Activated CD8-positive, alpha-beta memory T cell treated with anti-CD3 and anti-CD28 coated beads, Interleukin-2, amount 10 ng/mL, durations not matched to agents 7 days and 5 days (primary cell): Measurements from ENCODE around the gene ZNF33B. TPM values are rescaled to one million over a fixed set of nuclear protein-coding genes. Genes with fewer than 3 reads are reported as not detected.
"Not testable (repeated sequence)": the region's sequence is repeated elsewhere in the genome, so short reads cannot be mapped to it uniquely, and the experiment has no call there.

Experiments
- ATAC-seq: fragments of 150-1000 bp; cut with Tn5 transposase; one replicate; pipeline ENCODE4 v1.10.0; 2021; ENCODE audit warnings: moderate library complexity
- CTCF ChIA-PET: fragments of 350-600 bp; sonication (Branson Sonifier 250); formaldehyde crosslinking; loops from one replicate; lab custom pipeline; 2021; ENCODE audit warnings: antibody characterized with exemption; lab: Charles Lee
- DNase-seq: peaks from one replicate; pipeline ENCODE4 v3.0.0-alpha.2; 2020
- H3K27ac Mint-ChIP-seq: one replicate; pipeline ENCODE4 v1.8.0; 2021; ENCODE audit warnings: mild to moderate bottlenecking, mixed read lengths
- H3K27me3 Mint-ChIP-seq: one replicate; pipeline ENCODE4 v1.8.0; 2021; ENCODE audit warnings: mixed read lengths
- H3K36me3 Mint-ChIP-seq: one replicate; pipeline ENCODE4 v1.8.0; 2021; ENCODE audit warnings: mild to moderate bottlenecking, mixed read lengths
- H3K4me1 Mint-ChIP-seq: one replicate; pipeline ENCODE4 v1.8.0; 2021; ENCODE audit warnings: mixed read lengths
- H3K4me3 Mint-ChIP-seq: one replicate; pipeline ENCODE4 v1.8.0; 2021; ENCODE audit warnings: mild to moderate bottlenecking, moderate library complexity, mixed read lengths
- H3K9me3 Mint-ChIP-seq: one replicate; pipeline ENCODE4 v1.8.0; 2022; ENCODE audit warnings: low read depth, mixed read lengths
- total RNA-seq, 2 experiments: library from RNA; stranded (reverse); gene quantifications; one replicate each; pipeline ENCODE4 v1.2.3, GENCODE V29; 2021

Gene ZNF33B
- total RNA-seq, 2 experiments from 2014 or later: 15.6 to 16.5 TPM

GRCh38 chr10:42583828-42584227 is 54.5 kb downstream of the ZNF33B start:
- peaks cover 27% of the 10 kb centered on the region for H3K9me3 Mint-ChIP-seq
- H3K4me1 Mint-ChIP-seq: no peaks in the 10 kb centered on the region
- CTCF ChIA-PET: no interaction called here
- peaks cover 28% of the 10 kb centered on the region for H3K36me3 Mint-ChIP-seq
- no peak for ATAC-seq
- no peak overlapping the region for H3K4me3 Mint-ChIP-seq
- no peak overlapping the region for H3K27ac Mint-ChIP-seq
- no peaks in the 10 kb centered on the region for H3K27me3 Mint-ChIP-seq
- DNase-seq: no peak

- H3K27me3 Mint-ChIP-seq: no peaks in the 10 kb centered on the region
- DNase-seq (no peak), ATAC-seq (no peak)
- no peak overlapping the region for H3K27ac Mint-ChIP-seq
- no peak overlapping the region for H3K4me3 Mint-ChIP-seq
- H3K36me3 Mint-ChIP-seq: peaks cover 2% of the 10 kb centered on the region
- CTCF ChIA-PET: no interaction called here
- H3K4me1 Mint-ChIP-seq: peaks cover 2% of the 10 kb centered on the region
- peaks cover 7% of the 10 kb centered on the region for H3K9me3 Mint-ChIP-seq
Observed at GRCh38 chr10:42578019-42578418, 60.4 kb downstream of the ZNF33B start.

- Mint-ChIP-seq H3K4me3 (no peak overlapping the region), H3K4me1 (peaks cover 2% of the 10 kb centered on the region), H3K9me3 (peaks cover 9% of the 10 kb centered on the region), H3K27me3 (no peaks in the 10 kb centered on the region), H3K36me3 (no peaks in the 10 kb centered on the region), H3K27ac (no peak overlapping the region)
- DNase-seq: no peak
- ATAC-seq: no peak
- CTCF ChIA-PET: no interaction called here
Observed at GRCh38 chr10:42576338-42576737, 62.0 kb downstream of the ZNF33B start.

DNA sequence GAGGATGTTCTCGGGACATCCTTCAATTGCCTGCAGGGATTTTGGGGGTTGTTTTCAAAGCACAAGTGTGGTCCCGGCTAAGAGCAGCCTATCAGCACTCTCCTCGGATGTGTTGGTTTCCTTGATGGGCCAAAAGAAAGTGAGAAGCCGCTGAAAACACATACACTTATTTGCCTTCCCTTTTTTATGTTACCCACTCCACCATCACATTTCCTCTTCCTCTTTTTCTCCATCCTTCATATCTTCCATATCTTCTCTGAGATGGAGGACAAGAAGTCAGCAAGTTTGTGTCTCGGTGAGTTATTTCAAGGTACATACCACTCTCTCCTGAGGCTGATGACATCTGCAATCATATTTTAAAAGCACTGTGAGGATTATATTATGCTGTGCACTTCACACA is 64.0 kb downstream of the ZNF33B start:
- H3K27me3 Mint-ChIP-seq: no peaks in the 10 kb centered on the region
- CTCF ChIA-PET: no interaction called here
- H3K9me3 Mint-ChIP-seq: peaks cover 9% of the 10 kb centered on the region
- H3K4me3 Mint-ChIP-seq: no peak overlapping the region
- ATAC-seq (no peak), DNase-seq (no peak)
- H3K27ac Mint-ChIP-seq: no peak overlapping the region
- peaks cover 2% of the 10 kb centered on the region for H3K4me1 Mint-ChIP-seq
- no peaks in the 10 kb centered on the region for H3K36me3 Mint-ChIP-seq

GRCh38 chr10:42556931-42557330 is 81.4 kb downstream of the ZNF33B start:
- Mint-ChIP-seq H3K4me3 (no peak overlapping the region), H3K4me1 (peaks cover 8% of the 10 kb centered on the region), H3K27ac (no peak overlapping the region), H3K9me3 (no peaks in the 10 kb centered on the region), H3K27me3 (no peaks in the 10 kb centered on the region), H3K36me3 (peaks cover 4% of the 10 kb centered on the region)
- ATAC-seq (no peak), DNase-seq (no peak)
- CTCF ChIA-PET: no interaction called here

DNA sequence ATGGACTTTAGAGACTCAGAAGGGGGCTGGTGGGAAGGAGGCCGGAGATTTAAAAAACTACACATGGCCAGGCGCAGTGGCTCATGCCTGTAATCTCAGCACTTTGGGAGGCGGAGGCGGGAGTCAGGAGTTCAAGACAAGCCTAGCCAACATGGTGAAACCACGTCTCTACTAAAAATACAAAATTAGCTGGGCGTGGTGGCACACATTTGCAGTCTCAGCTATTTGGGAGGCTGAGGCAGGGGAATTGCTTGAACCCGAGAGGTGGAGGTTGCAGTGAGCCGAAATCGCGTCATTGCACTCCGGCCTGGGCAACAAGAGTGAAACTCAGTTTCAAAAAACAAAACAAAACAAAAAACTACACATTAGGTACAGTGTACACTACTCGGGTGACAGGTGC is 84.8 kb downstream of the ZNF33B start:
- peak overlapping the region; percentile 91 for H3K4me3 Mint-ChIP-seq
- H3K9me3 Mint-ChIP-seq, ATAC-seq, H3K27me3 Mint-ChIP-seq, H3K27ac Mint-ChIP-seq, CTCF ChIA-PET, DNase-seq: not testable (repeated sequence)
- peaks cover 29% of the 10 kb centered on the region for H3K36me3 Mint-ChIP-seq
- H3K4me1 Mint-ChIP-seq: peaks cover 31% of the 10 kb centered on the region

GRCh38 chr10:42553064-42553407 is 85.3 kb downstream of the ZNF33B start:
- no peaks in the 10 kb centered on the region for H3K27me3 Mint-ChIP-seq
- H3K4me1 Mint-ChIP-seq: peaks cover 31% of the 10 kb centered on the region
- peak; percentile 18 for ATAC-seq
- CTCF ChIA-PET: no interaction called here
- peak overlapping the region; percentile 91 for H3K4me3 Mint-ChIP-seq
- H3K9me3 Mint-ChIP-seq: peaks cover 5% of the 10 kb centered on the region
- no peak for DNase-seq
- peaks cover 32% of the 10 kb centered on the region for H3K36me3 Mint-ChIP-seq
- peak overlapping the region; percentile 93 for H3K27ac Mint-ChIP-seq

- H3K27me3 Mint-ChIP-seq: no peaks in the 10 kb centered on the region
- peaks cover 34% of the 10 kb centered on the region for H3K4me1 Mint-ChIP-seq
- H3K9me3 Mint-ChIP-seq: peaks cover 9% of the 10 kb centered on the region
- DNase-seq (peak; percentile 97), ATAC-seq (peak; percentile 95)
- peak overlapping the region; percentile 93 for H3K27ac Mint-ChIP-seq
- CTCF ChIA-PET: interaction anchor here (1.0 kb wide), 1 partner anchor 12 kb away, joined by 4 read pairs; no protein-coding TSS in a partner anchor
- peaks cover 38% of the 10 kb centered on the region for H3K36me3 Mint-ChIP-seq
- H3K4me3 Mint-ChIP-seq: peak overlapping the region; percentile 91
Observed at GRCh38 chr10:42552188-42553063, 85.9 kb downstream of the ZNF33B start.

GRCh38 chr10:42551582-42552187 is 86.7 kb downstream of the ZNF33B start:
- peaks cover 11% of the 10 kb centered on the region for H3K9me3 Mint-ChIP-seq
- no peak for DNase-seq

DNA sequence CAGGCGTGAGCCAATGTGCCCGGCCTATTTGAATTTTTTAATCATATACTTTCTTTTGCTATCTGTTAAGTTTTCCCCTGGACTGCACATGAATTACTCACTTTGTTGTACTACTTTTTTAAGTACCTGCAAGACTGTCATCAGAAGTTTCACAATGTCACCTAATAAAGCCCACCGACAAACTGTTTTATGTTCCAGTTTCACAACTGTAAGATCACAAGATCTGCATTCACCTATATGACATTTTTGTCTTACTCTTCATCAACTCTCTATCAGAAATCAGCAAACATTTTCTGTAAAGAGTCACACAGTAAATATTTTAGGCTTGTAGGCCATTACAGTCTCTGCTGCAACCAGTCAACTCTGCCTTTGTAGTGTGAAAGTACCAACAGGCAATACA is 88.5 kb downstream of the ZNF33B start:
- no peak overlapping the region for H3K27ac Mint-ChIP-seq
- ATAC-seq (no peak), DNase-seq (no peak)
- H3K36me3 Mint-ChIP-seq: peaks cover 57% of the 10 kb centered on the region
- peaks cover 37% of the 10 kb centered on the region for H3K4me1 Mint-ChIP-seq
- H3K27me3 Mint-ChIP-seq: no peaks in the 10 kb centered on the region
- CTCF ChIA-PET: no interaction called here
- no peak overlapping the region for H3K4me3 Mint-ChIP-seq
- peaks cover 14% of the 10 kb centered on the region for H3K9me3 Mint-ChIP-seq

More at GRCh38 chr10:42551582-42552187, 86.7 kb downstream of the ZNF33B start:
- no peak for ATAC-seq
- Mint-ChIP-seq H3K4me1 (peaks cover 36% of the 10 kb centered on the region), H3K4me3 (peak overlapping the region; percentile 91), H3K27me3 (no peaks in the 10 kb centered on the region), H3K27ac (peak overlapping the region; percentile 93), H3K36me3 (peaks cover 45% of the 10 kb centered on the region)
- CTCF ChIA-PET: interaction anchor here (1.0 kb wide), 1 partner anchor 11 kb away, joined by 4 read pairs; no protein-coding TSS in a partner anchor

DNA sequence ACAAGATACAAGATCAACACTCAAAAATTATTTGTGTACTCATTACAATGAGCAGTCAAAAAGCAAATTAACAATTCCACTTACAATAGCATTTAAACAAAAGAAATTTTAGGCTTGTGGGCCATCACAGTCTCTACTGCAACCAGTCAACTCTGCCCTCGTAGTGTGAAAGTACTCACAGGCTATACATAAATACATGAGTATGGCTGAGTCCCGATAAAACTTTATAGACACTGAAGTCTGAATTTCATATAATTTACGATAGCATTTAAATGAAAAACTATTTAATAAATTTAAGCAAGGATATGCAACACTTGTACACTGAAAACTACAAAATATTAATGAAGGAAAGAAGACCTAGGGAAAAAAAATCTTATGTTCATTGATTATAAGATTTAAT is 90.1 kb downstream of the ZNF33B start:
- H3K9me3 Mint-ChIP-seq: peaks cover 18% of the 10 kb centered on the region
- no peak overlapping the region for H3K27ac Mint-ChIP-seq
- DNase-seq (no peak), ATAC-seq (no peak)
- H3K4me3 Mint-ChIP-seq: no peak overlapping the region
- CTCF ChIA-PET: no interaction called here
- no peaks in the 10 kb centered on the region for H3K27me3 Mint-ChIP-seq
- peaks cover 32% of the 10 kb centered on the region for H3K4me1 Mint-ChIP-seq
- peaks cover 69% of the 10 kb centered on the region for H3K36me3 Mint-ChIP-seq

- DNase-seq: no peak
- H3K9me3 Mint-ChIP-seq: peaks cover 30% of the 10 kb centered on the region
- no peaks in the 10 kb centered on the region for H3K27me3 Mint-ChIP-seq
- no peak for ATAC-seq
- peaks cover 14% of the 10 kb centered on the region for H3K4me1 Mint-ChIP-seq
- no peak overlapping the region for H3K27ac Mint-ChIP-seq
- H3K36me3 Mint-ChIP-seq: peaks cover 78% of the 10 kb centered on the region
- CTCF ChIA-PET: no interaction called here
- no peak overlapping the region for H3K4me3 Mint-ChIP-seq
Observed at GRCh38 chr10:42544945-42545344, 93.4 kb downstream of the ZNF33B start.

DNA sequence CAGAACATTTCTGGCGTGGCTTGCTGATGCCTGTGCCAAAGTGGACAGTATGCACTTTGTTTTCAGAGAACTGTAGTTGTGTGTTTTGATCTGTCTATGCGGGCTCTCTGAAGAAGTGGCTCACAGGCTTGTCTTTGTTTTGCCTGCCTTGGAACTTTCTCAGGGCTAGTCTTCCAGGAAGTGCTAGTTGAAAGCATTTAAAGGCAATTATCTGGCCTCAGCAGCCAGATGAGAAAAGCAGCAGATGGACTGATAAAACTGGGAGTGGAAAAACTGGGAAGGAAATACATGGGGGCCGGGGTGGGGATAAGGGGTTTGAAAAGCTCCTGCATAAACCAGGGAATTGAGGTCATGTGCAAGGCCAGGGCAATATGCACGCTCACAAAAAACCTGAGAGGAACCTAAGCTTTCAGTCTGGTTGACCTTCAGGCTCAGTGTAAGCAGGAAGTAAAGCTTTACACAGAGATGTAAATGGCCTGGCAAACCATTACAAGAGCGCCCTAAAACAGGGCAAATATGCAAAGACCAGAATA is 94.5 kb downstream of the ZNF33B start:
- CTCF ChIA-PET: no interaction called here
- Mint-ChIP-seq H3K27ac (no peak overlapping the region), H3K27me3 (no peaks in the 10 kb centered on the region), H3K9me3 (peaks cover 28% of the 10 kb centered on the region), H3K4me1 (peaks cover 7% of the 10 kb centered on the region), H3K4me3 (no peak overlapping the region), H3K36me3 (peaks cover 81% of the 10 kb centered on the region)
- ATAC-seq: no peak
- DNase-seq: no peak
